ENCODE results near the gene HDAC9.

GRCh38 chr7:18505870-18506460 lies 10.4 kb downstream of the HDAC9 start:
- TF ChIP-seq EZH2 (IDR thresholded peaks at IDR 0.05) (no peak), POLR2AphosphoS5 (IDR thresholded peaks at IDR 0.05; ENCODE audit: borderline replicate concordance, low read depth, low read length) (no peak), FOXP2 (optimal IDR thresholded peaks at IDR 0.05; ENCODE audit: control extremely low read depth, extremely low read length, insufficient read depth) (no peak)

Measured in SK-N-MC (cell line).